Measurements from ENCODE around the gene COL6A3. TPM values are rescaled to one million over a fixed set of nuclear protein-coding genes. Genes with fewer than 3 reads are reported as not detected.

Gene COL6A3, protein sequence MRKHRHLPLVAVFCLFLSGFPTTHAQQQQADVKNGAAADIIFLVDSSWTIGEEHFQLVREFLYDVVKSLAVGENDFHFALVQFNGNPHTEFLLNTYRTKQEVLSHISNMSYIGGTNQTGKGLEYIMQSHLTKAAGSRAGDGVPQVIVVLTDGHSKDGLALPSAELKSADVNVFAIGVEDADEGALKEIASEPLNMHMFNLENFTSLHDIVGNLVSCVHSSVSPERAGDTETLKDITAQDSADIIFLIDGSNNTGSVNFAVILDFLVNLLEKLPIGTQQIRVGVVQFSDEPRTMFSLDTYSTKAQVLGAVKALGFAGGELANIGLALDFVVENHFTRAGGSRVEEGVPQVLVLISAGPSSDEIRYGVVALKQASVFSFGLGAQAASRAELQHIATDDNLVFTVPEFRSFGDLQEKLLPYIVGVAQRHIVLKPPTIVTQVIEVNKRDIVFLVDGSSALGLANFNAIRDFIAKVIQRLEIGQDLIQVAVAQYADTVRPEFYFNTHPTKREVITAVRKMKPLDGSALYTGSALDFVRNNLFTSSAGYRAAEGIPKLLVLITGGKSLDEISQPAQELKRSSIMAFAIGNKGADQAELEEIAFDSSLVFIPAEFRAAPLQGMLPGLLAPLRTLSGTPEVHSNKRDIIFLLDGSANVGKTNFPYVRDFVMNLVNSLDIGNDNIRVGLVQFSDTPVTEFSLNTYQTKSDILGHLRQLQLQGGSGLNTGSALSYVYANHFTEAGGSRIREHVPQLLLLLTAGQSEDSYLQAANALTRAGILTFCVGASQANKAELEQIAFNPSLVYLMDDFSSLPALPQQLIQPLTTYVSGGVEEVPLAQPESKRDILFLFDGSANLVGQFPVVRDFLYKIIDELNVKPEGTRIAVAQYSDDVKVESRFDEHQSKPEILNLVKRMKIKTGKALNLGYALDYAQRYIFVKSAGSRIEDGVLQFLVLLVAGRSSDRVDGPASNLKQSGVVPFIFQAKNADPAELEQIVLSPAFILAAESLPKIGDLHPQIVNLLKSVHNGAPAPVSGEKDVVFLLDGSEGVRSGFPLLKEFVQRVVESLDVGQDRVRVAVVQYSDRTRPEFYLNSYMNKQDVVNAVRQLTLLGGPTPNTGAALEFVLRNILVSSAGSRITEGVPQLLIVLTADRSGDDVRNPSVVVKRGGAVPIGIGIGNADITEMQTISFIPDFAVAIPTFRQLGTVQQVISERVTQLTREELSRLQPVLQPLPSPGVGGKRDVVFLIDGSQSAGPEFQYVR (N-terminal part only)
- total RNA-seq, result 198 TPM

DNA sequence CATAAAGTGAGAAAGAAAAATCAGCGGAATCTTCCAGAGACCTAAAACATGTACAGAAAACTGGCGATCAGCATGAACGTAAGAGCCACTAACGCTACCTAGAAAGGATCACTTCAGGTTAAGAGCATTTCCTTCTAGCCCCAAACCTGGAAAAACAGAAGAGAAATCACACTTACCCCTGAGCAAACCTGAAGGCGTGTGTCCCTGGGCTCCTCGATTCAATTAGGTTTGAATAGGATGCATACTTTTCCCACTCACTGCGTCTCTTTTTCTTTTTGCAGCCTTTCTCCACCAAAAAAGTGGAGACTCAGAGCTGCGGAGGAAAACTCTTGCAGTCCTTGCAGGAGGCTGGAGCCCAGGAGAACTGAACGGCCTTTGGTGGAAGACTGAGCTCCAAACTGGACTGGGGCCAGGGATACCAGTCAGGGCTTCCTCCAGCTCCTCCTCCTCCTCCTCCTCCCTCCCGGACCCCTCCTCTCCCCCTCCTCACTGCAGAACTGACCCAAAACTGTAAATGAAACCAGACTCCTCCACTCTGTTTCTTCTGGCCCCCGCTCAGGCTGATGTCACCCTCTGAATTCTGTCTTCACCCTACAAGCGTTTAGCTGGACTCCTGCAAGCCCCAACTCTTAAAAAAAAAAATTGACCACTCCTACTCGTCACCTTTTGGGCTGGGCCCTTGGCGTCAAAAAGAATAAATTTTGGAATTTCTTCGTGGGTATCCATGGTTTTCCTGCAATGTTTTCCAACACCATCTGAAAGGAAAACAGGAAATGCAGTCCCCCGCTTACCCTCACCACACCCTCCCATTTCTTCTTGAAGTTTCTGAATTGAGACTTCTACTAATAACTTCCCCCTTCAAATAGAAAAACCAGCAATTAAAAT, at the start of gene COL6A3:
Gene COL6A3, minus strand, starts transcription at position 388 of the 885 bp plus-strand sequence. CDS start 17,347 bp downstream, outside the sequence.
- intact Hi-C loops (cut with DNase I), result loop anchor here (2.0 kb wide), 1 partner anchor 61 kb away; no protein-coding TSS in a partner anchor
- peak; percentile 89 for DNase-seq (ENCODE audit: low spot score)
- peak; percentile 84 for ATAC-seq

DNA sequence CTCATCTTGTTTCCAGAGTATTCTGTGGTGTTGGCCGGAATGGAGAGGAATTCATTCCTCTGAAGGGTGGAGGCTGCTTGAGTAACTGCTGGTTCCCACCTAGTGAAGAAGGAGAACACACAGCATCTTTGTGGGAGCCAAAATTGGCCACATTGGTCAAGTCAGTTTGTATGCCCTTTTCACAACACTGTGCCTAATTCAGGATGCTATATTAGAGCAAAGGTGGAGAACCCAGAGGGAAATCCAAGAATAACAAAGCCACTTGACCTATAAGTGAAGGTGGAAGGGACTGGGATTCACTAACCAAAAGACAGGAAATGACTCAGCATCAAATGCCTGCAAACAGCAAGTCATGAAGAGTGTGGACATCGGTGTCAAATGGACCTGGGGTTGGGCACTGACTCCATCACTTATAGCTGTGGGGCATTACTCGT, 45.8 kb upstream of the COL6A3 start:
- DNase-seq (ENCODE audit: low spot score) (no peak), ATAC-seq (peak; percentile 89)
- intact Hi-C loops (cut with DNase I), result no loop called here

DNA sequence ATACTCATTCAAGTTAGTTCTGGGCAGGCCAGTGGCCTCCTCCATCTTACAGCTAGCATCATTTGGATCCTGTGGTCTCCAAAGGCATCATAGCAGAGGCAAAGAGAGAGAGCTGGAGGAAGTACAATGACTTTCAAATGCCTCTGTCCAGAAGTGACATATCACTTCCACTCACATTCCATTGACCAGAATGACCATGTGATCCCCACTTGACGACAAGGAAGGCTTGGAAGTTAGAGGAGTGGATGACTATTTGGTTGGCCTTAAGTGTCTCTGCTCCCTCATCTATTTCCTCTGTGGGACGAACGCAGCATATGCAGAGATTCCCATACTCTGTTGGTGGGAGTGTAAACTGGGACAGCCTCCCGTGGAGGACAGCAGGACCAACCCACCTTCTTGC, 45.3 kb upstream of the COL6A3 start:
- ATAC-seq, result no peak
- DNase-seq (ENCODE audit: low spot score), result no peak
- intact Hi-C loops (cut with DNase I), result no loop called here

DNA sequence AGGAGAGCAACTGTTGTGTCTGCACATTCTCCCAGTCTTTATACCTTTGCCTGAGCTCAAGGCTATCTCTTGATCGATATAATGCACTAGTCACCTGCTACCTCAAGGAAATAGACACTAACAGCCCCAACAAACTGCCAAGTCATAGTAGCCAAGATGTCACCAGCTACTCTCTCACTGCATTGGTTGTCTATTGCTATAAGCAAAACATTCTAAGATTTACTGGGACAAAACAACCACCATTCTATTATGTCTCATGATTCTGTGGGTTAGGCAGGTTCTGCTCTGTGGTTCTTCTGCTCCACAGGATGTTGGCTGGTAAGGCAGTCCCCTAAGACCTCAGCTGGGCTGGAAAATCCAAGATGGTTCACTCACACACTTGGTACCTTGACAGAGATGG, 44.6 kb upstream of the COL6A3 start:
- DNase-seq (ENCODE audit: low spot score) (no peak), ATAC-seq (no peak)
- intact Hi-C loops (cut with DNase I), result no loop called here

DNA sequence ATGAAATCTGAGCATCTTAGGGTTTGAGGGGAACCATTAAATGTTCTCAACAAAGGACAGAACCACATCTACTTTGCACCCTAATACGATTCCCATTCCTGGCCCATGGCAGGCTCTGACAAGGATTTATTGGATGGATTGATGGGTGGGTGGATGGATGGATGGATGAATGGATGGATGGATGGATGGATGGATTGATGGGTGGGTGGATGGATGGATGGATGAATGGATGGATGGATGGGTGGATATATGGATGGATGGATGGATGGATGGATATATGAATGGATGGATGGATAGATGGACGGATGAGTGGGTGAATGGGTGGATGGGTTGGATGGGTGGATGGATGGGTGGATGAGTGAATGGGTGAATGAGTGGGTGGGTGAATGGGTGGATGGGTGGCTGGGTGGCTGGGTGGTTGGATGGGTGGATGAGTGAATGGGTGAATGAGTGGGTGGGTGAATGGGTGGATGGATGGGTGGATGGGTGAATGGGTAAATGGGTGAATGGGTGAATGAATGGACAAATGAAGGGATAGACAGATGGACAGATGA, 43.5 kb upstream of the COL6A3 start:
- intact Hi-C loops (cut with DNase I), result no loop called here
- no peak for DNase-seq (ENCODE audit: low spot score)
- ATAC-seq, result no peak

DNA sequence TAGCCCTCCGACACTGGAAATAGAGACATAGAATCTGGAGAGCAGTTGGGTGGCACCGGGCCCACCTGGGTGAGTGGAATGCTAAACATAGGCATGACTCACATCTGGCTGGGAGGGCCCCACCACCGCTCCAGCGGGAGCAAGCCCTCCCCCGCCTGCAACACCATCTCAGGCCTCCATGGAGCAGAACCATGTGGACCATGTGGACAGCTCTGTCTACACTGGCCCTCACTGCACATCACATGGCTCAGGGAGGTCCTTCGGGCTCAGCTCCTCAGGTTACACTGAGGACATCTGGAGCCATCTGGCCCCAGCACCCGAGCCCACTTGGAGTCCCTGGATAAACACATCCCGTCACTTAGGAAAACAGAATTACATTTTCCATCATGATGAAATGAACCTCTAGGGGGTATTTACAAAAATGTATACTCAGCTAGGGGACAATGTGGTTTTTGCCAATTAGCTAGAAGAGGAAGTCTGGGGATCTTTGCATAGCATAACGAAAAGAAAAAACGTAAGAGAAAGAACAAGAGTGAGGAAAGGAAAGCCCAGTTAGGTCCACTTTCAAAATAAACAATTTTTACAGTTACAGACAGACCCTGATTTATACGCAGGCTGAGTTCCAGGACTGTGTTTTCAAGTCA, 42.4 kb upstream of the COL6A3 start:
- peak; percentile 53 for ATAC-seq
- intact Hi-C loops (cut with DNase I), result no loop called here
- DNase-seq (ENCODE audit: low spot score), result no peak

DNA sequence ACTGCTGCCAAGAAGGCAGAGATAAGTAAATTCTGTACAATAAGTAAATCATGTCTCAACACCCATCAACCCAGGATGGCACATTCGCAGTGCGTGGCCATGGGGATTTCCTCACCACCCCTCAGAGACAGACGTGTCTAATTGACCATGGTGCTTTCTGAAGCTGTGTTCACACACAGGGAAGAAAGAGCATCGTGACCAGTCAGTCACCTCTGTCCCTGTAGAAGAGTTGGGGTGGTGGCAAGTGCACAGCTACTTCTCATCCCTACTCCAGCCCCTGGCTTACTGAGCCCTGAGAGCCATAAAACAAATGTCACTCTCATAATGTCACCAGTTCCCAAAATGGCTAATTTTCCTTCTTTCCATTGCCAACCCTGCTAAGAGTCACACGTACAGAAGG, 41.8 kb upstream of the COL6A3 start:
- ATAC-seq (no peak), DNase-seq (ENCODE audit: low spot score) (no peak)
- intact Hi-C loops (cut with DNase I), result no loop called here

DNA sequence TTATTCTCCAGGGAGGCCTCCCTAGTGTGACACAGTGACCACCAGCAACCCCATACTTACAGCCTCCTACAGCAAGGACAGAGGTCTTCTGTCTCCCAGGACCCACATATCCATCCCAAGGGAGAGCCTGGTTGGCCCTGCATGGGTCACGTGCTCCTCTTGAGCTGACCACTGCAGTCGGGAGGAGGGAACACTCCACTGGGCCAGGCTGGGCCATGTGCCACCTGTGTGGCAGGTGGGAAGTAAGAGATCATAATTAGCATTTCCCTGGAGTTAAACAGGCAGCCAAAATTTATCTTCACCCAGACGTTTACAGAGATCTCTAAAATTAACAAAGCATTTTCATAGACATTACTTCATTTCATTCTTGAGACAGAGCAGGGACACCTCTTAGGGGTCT, 39.7 kb upstream of the COL6A3 start:
- intact Hi-C loops (cut with DNase I), result no loop called here
- no peak for DNase-seq (ENCODE audit: low spot score)

DNA sequence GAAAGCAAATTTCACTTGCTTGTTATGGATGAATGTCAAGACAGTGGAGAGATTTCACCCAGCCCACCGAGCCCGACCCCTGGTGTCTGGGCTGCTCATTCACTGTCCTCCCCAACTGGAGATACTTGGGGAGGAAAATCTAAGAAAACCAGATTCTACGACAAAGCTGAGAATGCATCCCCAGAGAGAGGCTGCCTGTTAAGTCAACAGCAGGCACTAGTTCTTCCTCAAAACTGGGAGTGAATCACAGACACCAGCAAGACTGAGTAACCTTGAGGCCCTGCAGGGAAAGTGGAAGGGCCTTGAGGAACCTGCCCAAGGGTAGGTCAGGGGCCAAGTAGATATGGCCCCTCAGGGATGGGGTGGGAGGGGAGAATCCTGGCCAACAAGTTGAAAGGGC, 38.9 kb upstream of the COL6A3 start:
- no peak for DNase-seq (ENCODE audit: low spot score)
- intact Hi-C loops (cut with DNase I), result no loop called here
- no peak for ATAC-seq

More for the DNA sequence above, 39.7 kb upstream of the COL6A3 start:
- no peak for ATAC-seq

DNA sequence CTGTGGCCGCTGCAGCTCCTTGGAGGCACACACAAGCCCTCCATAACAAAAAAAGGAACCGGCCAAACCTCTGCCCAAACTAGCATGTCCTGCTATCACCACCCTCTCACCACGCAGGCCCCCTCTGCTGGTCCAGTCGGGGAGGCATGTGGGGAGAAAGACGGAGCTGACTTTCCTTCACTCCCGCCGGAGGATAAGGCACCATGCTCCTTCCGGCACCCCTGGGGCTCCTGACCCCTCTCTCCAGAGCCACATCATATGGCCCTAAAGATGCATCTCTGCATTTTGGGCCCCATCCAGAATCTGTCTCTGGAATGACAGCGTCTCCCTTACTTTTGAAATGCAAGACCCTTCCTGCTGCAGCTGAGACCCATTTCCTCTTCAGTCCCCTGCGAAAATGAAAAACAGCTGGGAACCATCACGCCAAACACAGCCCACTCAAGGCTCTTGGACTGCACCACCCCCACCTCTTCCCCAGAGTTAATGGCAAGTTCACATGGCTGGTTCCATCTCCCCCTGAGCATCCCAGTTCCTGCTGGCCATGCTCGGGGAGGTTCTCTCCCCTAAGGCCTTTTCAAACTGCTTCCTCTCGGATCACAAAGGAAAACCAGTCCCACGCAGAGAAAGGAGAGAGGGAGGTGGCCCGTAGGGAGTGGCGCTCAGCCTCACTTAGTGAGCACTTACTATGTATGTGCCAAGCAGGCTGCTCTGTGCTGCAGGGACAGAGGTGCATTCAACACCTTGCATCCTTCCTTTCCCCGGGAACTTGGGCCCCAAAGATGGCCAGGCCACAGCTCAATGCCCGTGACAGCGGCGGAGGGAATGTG, 37.9 kb upstream of the COL6A3 start:
- intact Hi-C loops (cut with DNase I), result no loop called here
- peak; percentile 48 for ATAC-seq
- DNase-seq (ENCODE audit: low spot score), result no peak

DNA sequence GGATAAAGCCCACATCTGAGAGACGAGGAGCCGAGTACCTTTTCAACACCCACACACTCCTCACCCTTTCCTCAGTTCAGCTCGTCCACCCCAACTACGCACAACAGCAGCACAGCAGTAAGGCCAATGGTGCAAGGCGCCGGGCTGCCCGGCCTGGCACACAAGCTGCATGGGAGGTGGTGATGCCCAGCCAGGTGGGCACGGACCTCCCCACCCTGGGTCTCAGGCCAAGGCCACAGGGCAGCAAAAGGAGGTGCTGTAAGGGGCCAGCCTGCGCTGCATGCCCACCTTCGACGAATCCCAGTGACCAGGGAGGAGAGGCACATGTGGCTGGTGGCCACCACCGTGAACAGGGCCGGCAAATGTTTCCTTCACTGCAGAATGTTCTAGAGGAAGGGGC, 36.6 kb upstream of the COL6A3 start:
- no peak for ATAC-seq
- DNase-seq (ENCODE audit: low spot score), result no peak
- intact Hi-C loops (cut with DNase I), result no loop called here

DNA sequence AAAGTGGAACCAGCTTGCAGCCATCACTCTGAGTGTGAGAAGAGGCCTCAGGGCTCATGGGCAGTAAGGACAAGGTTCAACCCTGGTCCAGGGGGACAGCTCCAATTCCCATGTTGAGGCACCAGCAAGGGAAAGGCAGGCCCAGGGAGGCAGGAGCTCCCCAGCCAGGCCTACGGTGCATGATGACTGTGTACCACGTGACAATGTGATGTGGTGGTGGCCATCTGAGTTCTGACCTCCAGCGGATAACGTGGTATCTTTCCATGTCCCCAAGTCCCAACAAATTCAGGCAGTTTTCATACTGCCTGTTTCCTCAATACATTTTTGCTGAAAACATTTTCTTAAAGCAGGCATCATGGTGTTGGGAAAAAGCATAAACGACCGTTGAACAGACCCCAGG, 36.1 kb upstream of the COL6A3 start:
- intact Hi-C loops (cut with DNase I), result no loop called here
- no peak for DNase-seq (ENCODE audit: low spot score)
- no peak for ATAC-seq

DNA sequence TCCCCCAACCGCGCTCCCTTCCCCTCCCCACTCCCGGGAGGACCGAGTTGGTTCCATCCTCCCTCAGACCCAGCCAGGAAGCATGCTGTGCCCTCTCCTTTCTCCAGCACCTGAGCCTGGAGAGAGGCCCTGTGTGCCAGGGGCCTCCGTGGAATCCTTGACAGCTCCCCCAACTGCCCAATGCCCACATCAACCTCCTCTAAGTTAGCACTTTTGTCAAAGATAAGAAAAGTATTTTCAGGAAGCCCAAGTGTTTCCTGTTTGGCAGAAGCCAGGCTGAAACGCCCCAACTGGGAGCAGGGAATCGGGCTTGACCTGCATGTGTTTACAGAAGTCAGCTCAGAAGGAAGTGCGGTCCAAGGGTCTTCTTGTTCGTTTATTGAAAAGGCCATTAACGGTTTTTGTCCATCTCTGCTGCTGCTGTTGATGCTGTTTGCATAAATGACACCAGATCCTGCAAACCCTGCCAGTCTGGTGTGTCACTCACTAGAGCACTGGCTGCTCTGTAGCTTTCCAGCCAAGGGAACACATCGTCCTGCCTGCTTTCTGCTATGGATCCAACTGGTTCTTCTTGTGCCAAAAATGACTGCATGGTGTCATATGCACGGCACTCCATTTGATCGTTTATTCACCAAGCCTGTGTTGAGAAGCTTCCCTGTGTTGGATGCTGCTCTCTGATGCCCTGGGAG, 35.4 kb upstream of the COL6A3 start:
- intact Hi-C loops (cut with DNase I), result no loop called here
- peak; percentile 86 for ATAC-seq

DNA sequence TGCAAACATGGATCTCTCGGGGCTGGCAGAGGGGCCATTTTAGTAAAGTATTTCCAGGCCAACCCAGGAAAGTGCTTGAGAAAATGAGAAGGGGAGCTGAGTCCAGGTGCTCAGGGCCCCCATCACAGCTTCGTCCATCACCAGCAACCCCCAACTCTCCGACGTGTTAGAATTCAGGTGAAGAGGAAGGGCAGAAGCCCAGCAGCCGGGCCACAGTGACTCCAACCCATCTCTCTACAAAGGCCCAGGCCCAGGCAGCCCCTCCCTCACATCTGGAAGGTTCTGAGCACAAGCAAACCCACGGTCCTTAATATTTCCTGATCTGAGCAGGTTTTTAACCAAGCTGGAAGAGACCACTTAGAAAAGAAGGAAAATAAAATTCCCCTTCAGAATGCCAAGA, 34.7 kb upstream of the COL6A3 start:
- intact Hi-C loops (cut with DNase I), result no loop called here
- DNase-seq (ENCODE audit: low spot score) (no peak), ATAC-seq (no peak)

More for the DNA sequence above, 35.4 kb upstream of the COL6A3 start:
- DNase-seq (ENCODE audit: low spot score), result no peak

DNA sequence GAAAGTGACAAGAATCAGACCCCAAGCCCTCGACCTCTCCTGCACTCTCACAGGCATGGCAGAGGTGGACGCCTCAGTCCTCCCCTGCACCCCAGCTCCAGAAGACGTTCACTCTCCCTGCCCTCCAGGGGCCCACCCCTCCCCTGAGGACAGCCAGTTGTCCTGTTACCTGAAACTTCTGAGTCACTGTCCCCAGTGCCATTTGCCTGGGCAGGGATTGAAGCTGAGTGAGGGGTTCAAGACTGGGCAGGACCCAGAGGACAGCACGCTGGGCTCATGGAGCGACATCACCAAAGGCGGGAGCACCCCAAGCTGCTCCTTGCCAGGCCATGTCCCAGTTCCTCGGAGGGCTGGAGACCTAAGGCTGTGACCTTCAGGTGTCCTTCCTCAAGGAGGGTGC, 34.2 kb upstream of the COL6A3 start:
- no peak for ATAC-seq
- intact Hi-C loops (cut with DNase I), result no loop called here
- no peak for DNase-seq (ENCODE audit: low spot score)

DNA sequence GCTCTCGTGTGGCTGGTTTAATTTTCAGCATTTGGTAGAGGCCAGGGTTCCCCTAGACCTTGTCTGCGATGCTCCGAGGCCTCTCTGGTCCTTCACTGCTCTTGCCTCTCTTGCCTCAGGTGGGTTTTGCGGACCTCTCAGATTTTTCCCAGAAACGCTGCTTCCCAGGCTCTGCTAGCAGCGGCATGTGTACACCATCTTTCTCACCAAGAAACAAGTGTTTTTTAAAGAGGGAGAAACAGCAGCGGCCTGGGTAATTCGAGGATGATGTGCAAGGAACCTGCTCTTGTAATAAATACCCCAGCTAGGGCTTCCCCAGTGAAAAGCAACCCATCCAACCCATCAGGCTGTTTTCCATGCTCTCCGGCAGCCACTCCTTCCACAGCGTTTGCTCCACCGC, 33.5 kb upstream of the COL6A3 start:
- intact Hi-C loops (cut with DNase I), result no loop called here
- DNase-seq (ENCODE audit: low spot score) (no peak), ATAC-seq (no peak)

All from sciatic nerve (tissue), 2 donors.